ENCODE data around the gene CMSS1.

DNA sequence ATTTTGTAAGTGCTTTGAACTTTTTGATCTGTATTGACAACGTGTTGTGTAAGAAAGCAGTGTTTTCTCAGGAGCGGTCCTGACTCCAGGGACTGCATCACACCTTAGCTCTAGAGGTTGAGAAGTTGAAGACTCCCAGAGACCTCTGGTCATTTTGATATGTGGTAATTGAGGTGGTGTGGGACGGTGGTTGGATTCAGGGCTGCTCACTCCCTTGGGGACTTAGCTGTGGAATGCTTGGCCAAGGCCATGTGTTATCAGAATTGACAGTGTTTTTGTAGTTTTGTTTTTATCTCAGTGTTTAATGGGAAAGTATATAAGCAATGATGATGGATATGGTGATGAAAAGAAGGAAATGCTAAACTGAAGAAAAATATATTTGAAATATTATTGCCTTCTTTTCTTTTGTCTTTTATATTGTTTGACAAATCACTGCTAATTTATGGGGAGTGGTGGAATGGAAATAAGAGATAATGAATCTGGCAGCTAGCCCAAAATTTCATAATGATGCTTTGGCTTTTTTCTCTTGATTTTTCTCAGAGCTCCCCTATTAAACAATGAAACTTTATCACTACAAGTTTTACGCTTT lies 16.0 kb downstream of the CMSS1 start:
- TF ChIP-seq TAF1 (IDR thresholded peaks at IDR 0.05; ENCODE audit: borderline replicate concordance, insufficient read depth, low read length) (no peak), REST (IDR thresholded peaks at IDR 0.05; ENCODE audit: insufficient read depth in 1 of 2, low read depth in 2 of 2, low read length in 2 of 2) (no peak), SIN3A (IDR thresholded peaks at IDR 0.05; ENCODE audit: borderline replicate concordance, insufficient read depth, low read length) (no peak), POLR2AphosphoS5 (IDR thresholded peaks at IDR 0.05; ENCODE audit: low read depth, low read length) (no peak)
